GM18861 (cell line): ENCODE results near the gene CCDC40.
A peak's percentile ranks its signal among the peaks of the same experiment; 100 is the strongest.

Source experiments
- ATAC-seq: cut with Tn5 transposase; IDR thresholded peaks from one replicate; pipeline ENCODE4 v1.9.1; 2021; ENCODE audit not compliant: unreplicated experiment

CCDC40 gene

DNA sequence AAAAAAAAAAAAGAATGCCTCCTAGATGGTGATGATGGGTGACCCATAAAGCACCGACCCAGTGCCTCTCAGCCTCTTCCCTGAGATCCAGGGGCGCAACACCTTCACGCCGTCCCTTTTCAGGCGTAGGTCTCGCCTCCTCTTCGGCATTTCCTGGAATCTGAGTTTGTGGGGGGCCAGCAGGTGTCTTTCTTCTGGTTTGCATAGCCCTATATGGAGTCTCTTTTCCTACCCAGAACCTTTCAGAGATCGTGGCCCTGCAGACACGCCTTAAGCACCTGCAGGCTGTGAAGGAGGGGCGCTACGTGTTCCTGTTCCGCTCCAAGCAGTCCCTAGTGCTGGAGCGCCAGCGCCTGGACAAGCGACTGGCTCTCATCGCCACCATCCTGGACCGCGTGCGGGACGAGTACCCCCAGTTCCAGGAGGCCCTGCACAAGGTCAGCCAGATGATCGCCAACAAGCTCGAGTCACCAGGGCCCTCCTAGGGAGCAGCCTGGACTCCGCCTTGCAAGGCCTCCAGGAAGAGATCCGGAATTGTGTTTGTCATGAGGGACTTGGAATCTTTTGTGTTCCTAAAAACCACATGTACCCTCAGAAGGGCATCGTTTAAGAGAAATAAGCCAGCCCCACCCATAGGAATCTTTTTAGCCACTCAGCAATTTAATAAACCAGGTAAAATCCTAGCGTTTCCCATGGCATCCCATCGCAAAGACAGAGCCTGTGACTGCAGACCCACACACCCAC is 63.0 kb downstream of the CCDC40 start:
- no peak for ATAC-seq

DNA sequence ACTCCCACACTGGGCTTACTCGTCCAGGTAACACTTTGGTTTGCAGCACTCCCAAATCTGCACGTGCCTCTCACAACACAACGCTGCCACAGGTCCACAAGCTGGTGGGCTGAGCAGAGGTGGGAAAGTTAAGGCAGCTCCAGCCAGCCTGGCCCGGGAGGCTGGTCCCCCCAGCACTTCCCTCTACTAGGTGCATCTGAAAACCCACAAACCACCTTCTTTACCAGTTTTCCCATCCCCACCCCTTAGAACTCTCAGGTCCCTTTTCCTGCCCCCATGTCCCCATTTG is 63.5 kb downstream of the CCDC40 start:
- ATAC-seq = no peak

DNA sequence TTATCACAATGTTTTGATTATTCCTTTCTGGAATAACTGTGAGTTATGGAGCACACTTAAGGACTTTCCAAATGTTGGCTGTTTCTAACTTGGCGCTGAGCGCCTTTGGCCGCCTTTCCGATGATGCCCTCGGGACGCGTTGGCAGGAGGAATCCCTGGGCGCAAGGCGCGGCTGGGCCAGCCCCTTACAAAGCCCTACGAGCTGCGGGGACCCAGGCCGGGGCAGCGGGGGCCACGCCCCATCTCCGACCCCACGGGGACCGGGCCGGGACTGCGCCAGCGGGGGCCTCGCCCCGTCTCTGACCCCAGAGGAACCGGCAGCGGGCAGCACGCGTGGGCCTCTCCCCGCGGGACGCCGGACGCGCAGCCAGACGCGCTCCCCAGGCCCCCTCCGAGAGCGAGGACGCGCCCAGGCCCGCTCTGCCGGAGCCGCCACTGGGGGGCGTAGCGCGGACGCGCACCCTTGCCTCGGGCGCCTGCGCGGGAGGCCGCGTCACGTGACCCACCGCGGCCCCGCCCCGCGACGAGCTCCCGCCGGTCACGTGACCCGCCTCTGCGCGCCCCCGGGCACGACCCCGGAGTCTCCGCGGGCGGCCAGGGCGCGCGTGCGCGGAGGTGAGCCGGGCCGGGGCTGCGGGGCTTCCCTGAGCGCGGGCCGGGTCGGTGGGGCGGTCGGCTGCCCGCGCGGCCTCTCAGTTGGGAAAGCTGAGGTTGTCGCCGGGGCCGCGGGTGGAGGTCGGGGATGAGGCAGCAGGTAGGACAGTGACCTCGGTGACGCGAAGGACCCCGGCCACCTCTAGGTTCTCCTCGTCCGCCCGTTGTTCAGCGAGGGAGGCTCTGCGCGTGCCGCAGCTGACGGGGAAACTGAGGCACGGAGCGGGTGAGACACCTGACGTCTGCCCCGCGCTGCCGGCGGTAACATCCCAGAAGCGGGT is 64.8 kb downstream of the CCDC40 start, which contains the start of gene GAA:
Gene GAA, plus strand, starts transcription at position 571 of the 935 bp plus-strand sequence. CDS start 3,006 bp downstream, outside the sequence.
- peak; percentile 57 for ATAC-seq

DNA sequence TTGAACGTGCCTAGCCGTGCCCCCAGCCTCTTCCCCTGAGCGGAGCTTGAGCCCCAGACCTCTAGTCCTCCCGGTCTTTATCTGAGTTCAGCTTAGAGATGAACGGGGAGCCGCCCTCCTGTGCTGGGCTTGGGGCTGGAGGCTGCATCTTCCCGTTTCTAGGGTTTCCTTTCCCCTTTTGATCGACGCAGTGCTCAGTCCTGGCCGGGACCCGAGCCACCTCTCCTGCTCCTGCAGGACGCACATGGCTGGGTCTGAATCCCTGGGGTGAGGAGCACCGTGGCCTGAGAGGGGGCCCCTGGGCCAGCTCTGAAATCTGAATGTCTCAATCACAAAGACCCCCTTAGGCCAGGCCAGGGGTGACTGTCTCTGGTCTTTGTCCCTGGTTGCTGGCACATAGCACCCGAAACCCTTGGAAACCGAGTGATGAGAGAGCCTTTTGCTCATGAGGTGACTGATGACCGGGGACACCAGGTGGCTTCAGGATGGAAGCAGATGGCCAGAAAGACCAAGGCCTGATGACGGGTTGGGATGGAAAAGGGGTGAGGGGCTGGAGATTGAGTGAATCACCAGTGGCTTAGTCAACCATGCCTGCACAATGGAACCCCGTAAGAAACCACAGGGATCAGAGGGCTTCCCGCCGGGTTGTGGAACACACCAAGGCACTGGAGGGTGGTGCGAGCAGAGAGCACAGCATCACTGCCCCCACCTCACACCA is 65.7 kb downstream of the CCDC40 start:
- no peak for ATAC-seq

DNA sequence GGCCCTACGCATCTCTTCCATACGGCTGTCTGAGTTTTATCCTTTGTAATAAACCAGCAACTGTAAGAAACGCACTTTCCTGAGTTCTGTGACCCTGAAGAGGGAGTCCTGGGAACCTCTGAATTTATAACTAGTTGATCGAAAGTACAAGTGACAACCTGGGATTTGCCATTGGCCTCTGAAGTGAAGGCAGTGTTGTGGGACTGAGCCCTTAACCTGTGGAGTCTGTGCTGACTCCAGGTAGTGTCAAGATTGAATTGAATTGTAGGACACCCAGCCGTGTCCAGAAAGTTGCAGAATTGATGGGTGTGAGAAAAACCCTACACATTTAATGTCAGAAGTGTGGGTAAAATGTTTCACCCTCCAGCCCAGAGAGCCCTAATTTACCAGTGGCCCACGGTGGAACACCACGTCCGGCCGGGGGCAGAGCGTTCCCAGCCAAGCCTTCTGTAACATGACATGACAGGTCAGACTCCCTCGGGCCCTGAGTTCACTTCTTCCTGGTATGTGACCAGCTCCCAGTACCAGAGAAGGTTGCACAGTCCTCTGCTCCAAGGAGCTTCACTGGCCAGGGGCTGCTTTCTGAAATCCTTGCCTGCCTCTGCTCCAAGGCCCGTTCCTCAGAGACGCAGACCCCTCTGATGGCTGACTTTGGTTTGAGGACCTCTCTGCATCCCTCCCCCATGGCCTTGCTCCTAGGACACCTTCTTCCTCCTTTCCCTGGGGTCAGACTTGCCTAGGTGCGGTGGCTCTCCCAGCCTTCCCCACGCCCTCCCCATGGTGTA is 66.4 kb downstream of the CCDC40 start:
- no peak for ATAC-seq

DNA sequence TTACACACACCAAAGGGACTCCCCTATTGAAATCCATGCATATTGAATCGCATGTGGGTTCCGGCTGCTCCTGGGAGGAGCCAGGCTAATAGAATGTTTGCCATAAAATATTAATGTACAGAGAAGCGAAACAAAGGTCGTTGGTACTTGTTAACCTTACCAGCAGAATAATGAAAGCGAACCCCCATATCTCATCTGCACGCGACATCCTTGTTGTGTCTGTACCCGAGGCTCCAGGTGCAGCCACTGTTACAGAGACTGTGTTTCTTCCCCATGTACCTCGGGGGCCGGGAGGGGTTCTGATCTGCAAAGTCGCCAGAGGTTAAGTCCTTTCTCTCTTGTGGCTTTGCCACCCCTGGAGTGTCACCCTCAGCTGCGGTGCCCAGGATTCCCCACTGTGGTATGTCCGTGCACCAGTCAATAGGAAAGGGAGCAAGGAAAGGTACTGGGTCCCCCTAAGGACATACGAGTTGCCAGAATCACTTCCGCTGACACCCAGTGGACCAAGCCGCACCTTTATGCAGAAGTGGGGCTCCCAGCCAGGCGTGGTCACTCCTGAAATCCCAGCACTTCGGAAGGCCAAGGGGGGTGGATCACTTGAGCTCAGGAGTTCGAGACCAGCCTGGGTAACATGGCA is 67.1 kb downstream of the CCDC40 start:
- ATAC-seq = no peak

DNA sequence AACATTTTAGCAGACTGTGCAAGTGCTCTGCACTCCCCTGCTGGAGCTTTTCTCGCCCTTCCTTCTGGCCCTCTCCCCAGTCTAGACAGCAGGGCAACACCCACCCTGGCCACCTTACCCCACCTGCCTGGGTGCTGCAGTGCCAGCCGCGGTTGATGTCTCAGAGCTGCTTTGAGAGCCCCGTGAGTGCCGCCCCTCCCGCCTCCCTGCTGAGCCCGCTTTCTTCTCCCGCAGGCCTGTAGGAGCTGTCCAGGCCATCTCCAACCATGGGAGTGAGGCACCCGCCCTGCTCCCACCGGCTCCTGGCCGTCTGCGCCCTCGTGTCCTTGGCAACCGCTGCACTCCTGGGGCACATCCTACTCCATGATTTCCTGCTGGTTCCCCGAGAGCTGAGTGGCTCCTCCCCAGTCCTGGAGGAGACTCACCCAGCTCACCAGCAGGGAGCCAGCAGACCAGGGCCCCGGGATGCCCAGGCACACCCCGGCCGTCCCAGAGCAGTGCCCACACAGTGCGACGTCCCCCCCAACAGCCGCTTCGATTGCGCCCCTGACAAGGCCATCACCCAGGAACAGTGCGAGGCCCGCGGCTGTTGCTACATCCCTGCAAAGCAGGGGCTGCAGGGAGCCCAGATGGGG is 68.0 kb downstream of the CCDC40 start:
- ATAC-seq = no peak

DNA sequence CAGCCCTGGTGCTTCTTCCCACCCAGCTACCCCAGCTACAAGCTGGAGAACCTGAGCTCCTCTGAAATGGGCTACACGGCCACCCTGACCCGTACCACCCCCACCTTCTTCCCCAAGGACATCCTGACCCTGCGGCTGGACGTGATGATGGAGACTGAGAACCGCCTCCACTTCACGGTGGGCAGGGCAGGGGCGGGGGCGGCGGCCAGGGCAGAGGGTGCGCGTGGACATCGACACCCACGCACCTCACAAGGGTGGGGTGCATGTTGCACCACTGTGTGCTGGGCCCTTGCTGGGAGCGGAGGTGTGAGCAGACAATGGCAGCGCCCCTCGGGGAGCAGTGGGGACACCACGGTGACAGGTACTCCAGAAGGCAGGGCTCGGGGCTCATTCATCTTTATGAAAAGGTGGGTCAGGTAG is 68.5 kb downstream of the CCDC40 start:
- no peak for ATAC-seq

DNA sequence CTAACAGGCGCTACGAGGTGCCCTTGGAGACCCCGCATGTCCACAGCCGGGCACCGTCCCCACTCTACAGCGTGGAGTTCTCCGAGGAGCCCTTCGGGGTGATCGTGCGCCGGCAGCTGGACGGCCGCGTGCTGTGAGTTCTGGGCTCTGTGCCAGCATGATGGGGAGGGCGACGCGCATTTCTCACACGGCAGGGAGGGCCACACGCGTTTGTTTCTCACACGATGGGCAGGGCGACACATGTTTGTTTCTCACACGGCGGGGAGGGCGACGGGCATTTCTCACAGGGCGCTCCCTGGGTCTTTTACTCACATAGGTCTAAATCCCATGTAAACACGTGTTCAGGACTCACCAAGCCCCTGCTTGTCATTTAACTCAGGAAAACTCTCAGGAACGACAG is 69.3 kb downstream of the CCDC40 start:
- no peak for ATAC-seq

DNA sequence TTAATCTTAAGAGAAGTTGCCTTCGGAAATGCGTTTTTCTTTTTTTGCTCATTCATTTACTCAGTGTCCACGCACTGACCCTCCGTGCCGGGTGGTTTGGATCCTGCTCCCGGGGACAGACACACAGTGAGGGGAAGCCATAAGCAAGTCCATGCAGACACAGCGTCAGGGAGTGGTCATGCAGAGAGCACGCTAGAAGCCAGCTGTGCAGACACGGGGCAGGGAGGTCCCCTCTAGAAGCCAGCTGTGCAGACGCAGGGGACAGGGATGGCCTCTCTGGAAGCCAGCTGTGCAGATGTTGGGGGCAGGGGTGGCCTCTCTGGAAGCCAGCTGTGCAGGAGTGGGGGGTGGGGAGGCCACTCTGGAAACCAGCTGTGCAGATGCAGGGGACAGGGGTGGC is 69.7 kb downstream of the CCDC40 start:
- no peak for ATAC-seq

DNA sequence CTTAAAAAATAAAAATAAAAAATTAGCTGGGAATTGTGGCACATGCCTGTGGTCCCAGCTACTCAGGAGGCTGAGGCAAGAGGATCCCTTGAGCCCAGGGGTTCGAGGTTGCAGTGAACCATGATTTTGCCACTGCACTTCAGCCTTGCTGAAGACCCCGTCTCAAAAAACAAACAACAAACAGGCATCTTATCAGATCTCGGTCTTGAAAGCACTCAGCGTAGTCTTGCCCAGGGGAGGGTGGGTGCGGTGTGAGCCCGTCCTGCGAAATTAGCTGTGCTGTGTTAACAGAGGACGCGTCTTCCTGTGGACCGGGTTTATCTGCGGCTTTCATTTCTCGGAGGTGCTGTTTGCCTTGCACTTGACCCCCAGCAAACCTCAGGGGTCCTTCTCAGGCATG is 70.3 kb downstream of the CCDC40 start:
- ATAC-seq = no peak

DNA sequence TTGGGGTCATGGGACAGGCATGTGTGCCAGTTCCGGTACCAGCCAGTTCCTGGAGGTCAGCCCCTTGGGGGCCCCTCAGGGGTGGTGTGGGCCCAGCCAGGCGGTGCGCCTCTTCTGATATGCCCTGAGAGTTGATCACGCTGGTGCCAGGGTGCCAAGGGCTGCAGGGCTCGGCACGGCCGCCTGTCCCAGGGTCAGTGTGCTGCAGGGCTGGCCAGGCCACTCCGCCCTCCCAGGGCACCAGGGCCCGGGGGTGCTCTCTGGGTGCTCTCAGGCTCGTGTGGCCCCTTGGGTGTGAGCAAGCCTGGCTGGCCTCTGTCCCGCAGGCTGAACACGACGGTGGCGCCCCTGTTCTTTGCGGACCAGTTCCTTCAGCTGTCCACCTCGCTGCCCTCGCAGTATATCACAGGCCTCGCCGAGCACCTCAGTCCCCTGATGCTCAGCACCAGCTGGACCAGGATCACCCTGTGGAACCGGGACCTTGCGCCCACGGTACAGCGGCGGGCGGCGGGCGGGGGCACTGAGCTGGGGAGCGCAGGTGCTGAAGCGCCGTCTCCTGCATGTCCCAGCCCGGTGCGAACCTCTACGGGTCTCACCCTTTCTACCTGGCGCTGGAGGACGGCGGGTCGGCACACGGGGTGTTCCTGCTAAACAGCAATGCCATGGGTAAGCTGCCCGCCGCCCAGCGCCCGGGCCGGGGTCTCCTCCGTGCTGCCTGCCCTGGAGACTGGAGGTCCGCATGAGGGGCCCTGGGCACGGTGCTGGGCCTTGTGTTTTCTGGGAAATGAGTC is 71.0 kb downstream of the CCDC40 start:
- ATAC-seq = no peak

DNA sequence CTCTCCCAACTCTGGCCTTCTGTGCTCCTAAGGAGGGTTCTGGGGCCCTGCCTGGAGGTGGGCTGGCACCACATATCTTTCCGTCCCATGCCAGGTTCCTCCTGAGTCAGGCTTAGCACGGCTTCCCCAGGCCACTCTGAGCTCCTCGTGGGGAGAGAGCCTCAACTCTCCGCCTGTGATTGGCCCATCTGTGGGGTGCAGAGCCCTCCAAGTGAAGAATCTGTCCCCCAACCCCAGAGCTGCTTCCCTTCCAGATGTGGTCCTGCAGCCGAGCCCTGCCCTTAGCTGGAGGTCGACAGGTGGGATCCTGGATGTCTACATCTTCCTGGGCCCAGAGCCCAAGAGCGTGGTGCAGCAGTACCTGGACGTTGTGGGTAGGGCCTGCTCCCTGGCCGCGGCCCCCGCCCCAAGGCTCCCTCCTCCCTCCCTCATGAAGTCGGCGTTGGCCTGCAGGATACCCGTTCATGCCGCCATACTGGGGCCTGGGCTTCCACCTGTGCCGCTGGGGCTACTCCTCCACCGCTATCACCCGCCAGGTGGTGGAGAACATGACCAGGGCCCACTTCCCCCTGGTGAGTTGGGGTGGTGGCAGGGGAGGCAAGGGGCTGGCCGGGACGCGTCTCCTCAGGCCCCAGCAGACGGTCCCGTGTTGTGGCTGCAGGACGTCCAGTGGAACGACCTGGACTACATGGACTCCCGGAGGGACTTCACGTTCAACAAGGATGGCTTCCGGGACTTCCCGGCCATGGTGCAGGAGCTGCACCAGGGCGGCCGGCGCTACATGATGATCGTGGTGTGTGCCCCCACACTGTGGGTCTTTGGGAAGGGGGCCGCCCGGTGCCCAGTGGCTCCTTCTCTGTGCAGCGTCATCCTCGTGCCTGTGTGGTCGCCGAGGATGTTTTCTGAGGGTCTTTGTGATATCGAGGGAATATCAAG is 71.9 kb downstream of the CCDC40 start:
- no peak for ATAC-seq

DNA sequence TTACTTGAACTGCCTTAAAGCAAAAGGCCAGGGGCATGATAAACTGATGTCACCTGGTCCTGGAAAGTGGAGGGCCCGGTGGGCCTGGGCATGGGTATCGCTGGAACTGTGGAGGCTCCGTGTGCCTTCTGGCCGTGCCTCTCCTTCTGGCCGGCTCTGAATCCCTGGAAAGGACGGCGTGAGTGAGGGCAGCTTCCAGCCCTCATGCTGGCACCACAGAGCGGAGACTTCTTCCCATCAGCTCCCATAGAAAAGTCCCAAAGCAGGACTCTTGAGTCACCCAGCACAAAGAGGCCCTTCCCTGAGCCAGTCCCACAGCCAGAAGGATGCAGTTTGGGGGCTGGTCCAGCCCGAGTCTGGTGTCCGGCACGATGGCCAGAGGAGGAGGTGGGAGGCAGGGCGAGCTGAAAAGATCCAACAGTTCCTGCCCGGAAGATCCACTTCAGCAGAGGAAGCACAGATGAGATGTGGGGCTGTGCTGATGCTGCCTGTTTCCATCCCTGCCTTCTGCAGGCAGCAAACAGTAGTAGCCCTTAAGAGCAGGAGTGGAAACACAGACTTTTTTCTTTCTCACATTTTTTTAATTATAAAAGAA is 72.7 kb downstream of the CCDC40 start:
- ATAC-seq = no peak

DNA sequence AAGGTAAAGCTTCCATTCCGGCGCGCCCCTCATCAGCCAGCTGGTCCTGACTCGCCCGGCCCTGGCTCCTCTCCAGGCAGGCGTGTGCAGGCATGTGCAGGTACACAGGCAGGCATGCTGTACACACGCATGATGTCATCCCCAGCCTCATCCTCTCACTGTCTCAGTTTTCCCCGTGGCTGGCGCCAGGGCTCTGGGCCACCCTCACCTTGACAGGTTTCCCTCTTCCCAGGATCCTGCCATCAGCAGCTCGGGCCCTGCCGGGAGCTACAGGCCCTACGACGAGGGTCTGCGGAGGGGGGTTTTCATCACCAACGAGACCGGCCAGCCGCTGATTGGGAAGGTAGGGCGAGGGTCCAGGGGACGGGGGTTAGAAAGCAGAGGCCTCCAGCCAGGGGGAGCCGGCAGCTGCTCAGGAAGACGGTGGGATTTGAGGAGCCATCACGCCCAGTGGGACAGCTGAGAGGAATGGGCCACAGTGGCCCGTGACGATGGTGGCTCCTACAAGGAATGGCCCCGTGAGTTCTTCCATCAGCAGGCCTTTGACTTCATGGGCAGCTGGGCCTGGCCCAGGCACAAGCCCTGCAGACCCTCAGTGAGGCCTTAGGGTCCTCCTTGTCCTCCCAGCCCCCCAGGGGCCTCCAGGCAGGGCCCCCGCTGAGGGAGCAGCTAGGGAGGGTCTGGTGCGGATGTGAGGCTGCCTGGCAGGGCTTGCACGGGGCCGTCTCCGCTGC is 73.4 kb downstream of the CCDC40 start:
- ATAC-seq = no peak

DNA sequence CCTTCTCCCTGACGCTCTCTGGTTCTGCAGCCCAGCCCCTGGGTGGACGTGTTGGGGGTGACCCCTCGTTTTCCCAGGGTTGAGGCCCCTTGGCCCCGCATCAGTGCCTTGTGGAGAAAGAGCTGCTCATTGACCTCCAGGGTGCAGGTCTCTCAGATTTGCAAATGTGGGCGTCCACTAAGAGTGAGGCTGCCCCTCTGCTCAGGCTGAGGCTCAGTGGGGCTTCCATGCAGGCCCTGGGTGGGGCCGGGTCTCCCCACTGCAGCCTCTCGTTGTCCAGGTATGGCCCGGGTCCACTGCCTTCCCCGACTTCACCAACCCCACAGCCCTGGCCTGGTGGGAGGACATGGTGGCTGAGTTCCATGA is 74.0 kb downstream of the CCDC40 start:
- no peak for ATAC-seq
